ENCODE results near the gene PRKD2. TPM values are rescaled to one million over a fixed set of nuclear protein-coding genes. Genes with fewer than 3 reads are reported as not detected.

PRKD2 gene
- total RNA-seq, 1 experiment from 2014 or later, result 45.4 TPM

- no peak for TF ChIP-seq CTCF (IDR thresholded peaks at IDR 0.05; ENCODE audit: insufficient read depth in 1 of 2, low read depth in 1 of 2, low read length in 1 of 2, severe bottlenecking in 1 of 2, unreplicated experiment in 1 of 2)
- intact Hi-C loops (cut with micrococcal nuclease; ENCODE audit: unreplicated experiment), result no loop called here
- CTCF ChIA-PET, result no interaction called here
- Histone ChIP-seq H3K27me3 (replicated peaks; ENCODE audit: control insufficient read depth, insufficient read depth, low read length) (no peaks in the 10 kb centered on the region), H3K4me3 (ENCODE audit: low read depth, low read length) (no peak overlapping the region), H3K4me1 (no peaks in the 10 kb centered on the region), H3K36me3 (ENCODE audit: control insufficient read depth, insufficient read depth, low read length) (peaks cover 9% of the 10 kb centered on the region), H3K9me3 (no peaks in the 10 kb centered on the region)
- BruUV-seq (replicated peaks), result no TSS peak
- Mint-ChIP-seq H3K27ac (ENCODE audit: unreplicated experiment) (no peak overlapping the region), H3K4me1 (ENCODE audit: low read depth, unreplicated experiment) (no peaks in the 10 kb centered on the region), H3K27me3 (ENCODE audit: insufficient read depth, unreplicated experiment) (no peaks in the 10 kb centered on the region), H3K36me3 (ENCODE audit: insufficient read depth, unreplicated experiment) (peaks cover 85% of the 10 kb centered on the region), H3K9me3 (ENCODE audit: unreplicated experiment) (no peaks in the 10 kb centered on the region), H3K4me3 (ENCODE audit: unreplicated experiment) (no peak overlapping the region)
- DNase-seq, result no peak
- POLR2A ChIA-PET, result no interaction called here
These were observed 25.0 kb downstream of the PRKD2 start for GRCh38 chr19:46691948-46692347.

GRCh38 chr19:46691104-46691503 lies 25.8 kb downstream of the PRKD2 start:
- no peaks in the 10 kb centered on the region for H3K9me3 ChIP-seq
- H3K4me3 ChIP-seq (ENCODE audit: low read depth, low read length), result no peak overlapping the region
- peaks cover 9% of the 10 kb centered on the region for H3K36me3 ChIP-seq (ENCODE audit: control insufficient read depth, insufficient read depth, low read length)
- intact Hi-C loops (cut with micrococcal nuclease; ENCODE audit: unreplicated experiment), result no loop called here
- BruUV-seq (replicated peaks), result no TSS peak
- CTCF ChIA-PET, result no interaction called here
- no peak for DNase-seq
- H3K4me1 ChIP-seq, result no peaks in the 10 kb centered on the region
- no peaks in the 10 kb centered on the region for H3K4me1 Mint-ChIP-seq (ENCODE audit: low read depth, unreplicated experiment)
- no peak for TF ChIP-seq CTCF (IDR thresholded peaks at IDR 0.05; ENCODE audit: insufficient read depth in 1 of 2, low read depth in 1 of 2, low read length in 1 of 2, severe bottlenecking in 1 of 2, unreplicated experiment in 1 of 2)
- H3K27me3 ChIP-seq (replicated peaks; ENCODE audit: control insufficient read depth, insufficient read depth, low read length), result no peaks in the 10 kb centered on the region
- H3K36me3 Mint-ChIP-seq (ENCODE audit: insufficient read depth, unreplicated experiment), result peaks cover 78% of the 10 kb centered on the region
- H3K4me3 Mint-ChIP-seq (ENCODE audit: unreplicated experiment), result no peak overlapping the region
- POLR2A ChIA-PET, result no interaction called here
- no peak overlapping the region for H3K27ac Mint-ChIP-seq (ENCODE audit: unreplicated experiment)
- H3K27me3 Mint-ChIP-seq (ENCODE audit: insufficient read depth, unreplicated experiment), result no peaks in the 10 kb centered on the region
- no peaks in the 10 kb centered on the region for H3K9me3 Mint-ChIP-seq (ENCODE audit: unreplicated experiment)

DNA sequence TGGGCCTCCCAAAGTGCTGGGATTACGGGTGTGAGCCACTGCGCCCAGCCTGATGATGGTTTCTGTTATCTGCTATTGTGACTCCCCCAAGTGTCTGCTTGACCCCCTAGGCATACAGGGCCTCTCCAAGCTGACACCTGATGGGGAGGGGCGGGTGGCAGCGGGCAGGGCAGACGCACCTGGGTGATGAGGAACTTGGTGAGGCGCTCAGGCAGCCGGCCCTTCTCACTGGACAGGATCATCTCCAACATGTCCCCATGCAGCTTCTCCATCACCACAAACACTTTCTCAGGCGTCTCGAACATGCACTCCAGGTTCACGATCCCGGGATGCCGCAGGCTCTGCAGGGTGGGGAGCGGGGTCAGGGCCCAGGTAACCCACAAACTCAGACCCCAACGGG lies 27.6 kb downstream of the PRKD2 start:
- Mint-ChIP-seq H3K27me3 (ENCODE audit: insufficient read depth, unreplicated experiment) (no peaks in the 10 kb centered on the region), H3K36me3 (ENCODE audit: insufficient read depth, unreplicated experiment) (peaks cover 79% of the 10 kb centered on the region), H3K27ac (ENCODE audit: unreplicated experiment) (no peak overlapping the region), H3K4me3 (ENCODE audit: unreplicated experiment) (no peak overlapping the region), H3K4me1 (ENCODE audit: low read depth, unreplicated experiment) (no peaks in the 10 kb centered on the region), H3K9me3 (ENCODE audit: unreplicated experiment) (no peaks in the 10 kb centered on the region)
- POLR2A ChIA-PET, result no interaction called here
- no peak for TF ChIP-seq CTCF (IDR thresholded peaks at IDR 0.05; ENCODE audit: insufficient read depth in 1 of 2, low read depth in 1 of 2, low read length in 1 of 2, severe bottlenecking in 1 of 2, unreplicated experiment in 1 of 2)
- CTCF ChIA-PET, result no interaction called here
- H3K27me3 ChIP-seq (replicated peaks; ENCODE audit: control insufficient read depth, insufficient read depth, low read length), result no peaks in the 10 kb centered on the region
- H3K4me1 ChIP-seq, result no peaks in the 10 kb centered on the region
- BruUV-seq (replicated peaks), result no TSS peak
- no peak for DNase-seq
- H3K9me3 ChIP-seq, result no peaks in the 10 kb centered on the region
- intact Hi-C loops (cut with micrococcal nuclease; ENCODE audit: unreplicated experiment), result no loop called here
- peaks cover 9% of the 10 kb centered on the region for H3K36me3 ChIP-seq (ENCODE audit: control insufficient read depth, insufficient read depth, low read length)
- no peak overlapping the region for H3K4me3 ChIP-seq (ENCODE audit: low read depth, low read length)
